Keratinocyte (primary cell): ENCODE results near the gene PCF11. TPM values are rescaled to one million over a fixed set of nuclear protein-coding genes. Genes with fewer than 3 reads are reported as not detected.

Experiments used
- DNase-seq: peaks from one replicate; pipeline ENCODE4 v3.0.0-alpha.2; 2011; ENCODE audit warnings: low read depth, missing footprints, low spot score
- FAIRE-seq: peaks from 2 replicates; lab custom pipeline; 2011; peaks lifted over from hg19 to GRCh38; lab: Jason Lieb, UNC
- H2AFZ ChIP-seq: 2 replicates; pipeline ENCODE4 v1.6.0; 2012; ENCODE audit warnings: low read length, control low read depth, inconsistent platforms; ENCODE audit not compliant: control insufficient read depth
- H3K27ac ChIP-seq: 2 replicates; pipeline ENCODE4 v1.5.1; 2011; ENCODE audit warnings: low read length; ENCODE audit not compliant: control insufficient read depth, insufficient read depth
- H3K27me3 ChIP-seq: 3 replicates; pipeline ENCODE4 v1.6.0; 2011; ENCODE audit warnings: low read length; ENCODE audit not compliant: control insufficient read depth, insufficient read depth; ENCODE audit errors: extremely low read depth
- H3K36me3 ChIP-seq, 2 experiments: 2 replicates in 1 of 2; 3 replicates in 1 of 2; pipeline ENCODE4 v1.5.1; 2011; ENCODE audit warnings: low read length in 2 of 2, mild to moderate bottlenecking in 1 of 2; ENCODE audit not compliant: control insufficient read depth in 2 of 2, insufficient read depth in 2 of 2; ENCODE audit errors: extremely low read depth in 1 of 2
- H3K4me1 ChIP-seq: 3 replicates; pipeline ENCODE4 v1.5.1; 2011; ENCODE audit warnings: low read length; ENCODE audit not compliant: control insufficient read depth, insufficient read depth; ENCODE audit errors: extremely low read depth
- H3K4me2 ChIP-seq: 3 replicates; pipeline ENCODE4 v1.6.0; 2011; ENCODE audit warnings: low read depth, low read length; ENCODE audit not compliant: control insufficient read depth, insufficient read depth; ENCODE audit errors: extremely low read depth
- H3K4me3 ChIP-seq, 3 experiments: fragments of 200-600 bp in 1 of 3; sonication (generic) in 1 of 3; 2 replicates in 2 of 3; 3 replicates in 1 of 3; pipeline ENCODE4 v1.5.1; 2011 to 2016; ENCODE audit warnings: low read length in 3 of 3, mild to moderate bottlenecking in 3 of 3, control low read depth in 2 of 3, inconsistent platforms in 1 of 3, low read depth in 1 of 3, mixed read lengths in 1 of 3, mixed run types in 1 of 3, moderate library complexity in 1 of 3; ENCODE audit not compliant: control insufficient read depth in 2 of 3, insufficient read depth in 2 of 3; ENCODE audit errors: extremely low read depth in 1 of 3
- H3K79me2 ChIP-seq: 2 replicates; pipeline ENCODE4 v1.6.0; 2012; ENCODE audit warnings: low read length; ENCODE audit not compliant: control insufficient read depth, insufficient read depth
- H3K9ac ChIP-seq: 3 replicates; pipeline ENCODE4 v1.6.0; 2011; ENCODE audit warnings: low read length; ENCODE audit not compliant: control insufficient read depth, insufficient read depth; ENCODE audit errors: extremely low read depth
- H3K9me1 ChIP-seq: 3 replicates; pipeline ENCODE4 v1.6.0; 2011; ENCODE audit warnings: low read length; ENCODE audit not compliant: control insufficient read depth, insufficient read depth; ENCODE audit errors: extremely low read depth
- H3K9me3 ChIP-seq: 2 replicates; pipeline ENCODE4 v1.5.1; 2012; ENCODE audit warnings: low read depth, low read length; ENCODE audit not compliant: control insufficient read depth
- H4K20me1 ChIP-seq: 3 replicates; pipeline ENCODE4 v1.6.0; 2011; ENCODE audit warnings: low read length; ENCODE audit not compliant: control insufficient read depth, insufficient read depth; ENCODE audit errors: extremely low read depth
- CTCF ChIP-seq, 3 experiments: IDR thresholded peaks in 1 of 3; conservative IDR thresholded peaks in 1 of 3; optimal IDR thresholded peaks in 1 of 3; 2 replicates in 2 of 3; 3 replicates in 1 of 3; pipeline versions ENCODE3 to v1.5.1; 2011; ENCODE audit warnings: low read length in 3 of 3, mild to moderate bottlenecking in 3 of 3, moderate library complexity in 2 of 3, control low read depth in 1 of 3, inconsistent platforms in 1 of 3; ENCODE audit not compliant: insufficient read depth in 2 of 3; ENCODE audit errors: extremely low read depth in 1 of 3
- EZH2 ChIP-seq: IDR thresholded peaks from one replicate; pipeline ENCODE4 v1.6.1; 2012; ENCODE audit warnings: inconsistent platforms, mild to moderate bottlenecking, low read length, moderate library complexity
- dilution Hi-C: fragments of 300-500 bp; cut with MboI; formaldehyde crosslinking; loops from one replicate; pipeline ENCODE4 v1.7.0; 2020; ENCODE audit warnings: low sequenced_read_pairs; ENCODE audit not compliant: extremely low pct_ligation_motif_present
- polyA plus RNA-seq, 5 experiments: library from polyadenylated mRNA; depleted of rRNA in 3 of 5; stranded (reverse) in 3 of 5; stranded (forward) in 1 of 5; unstranded in 1 of 5; fragments of >200 nt; gene quantifications; 1 replicate in 1 of 5; 2 replicates in 3 of 5; 3 replicates in 1 of 5; pipeline versions ENCODE4 v1.2.1 to v1.2.3, GENCODE V29; 2011 to 2012; ENCODE audit warnings: missing spikeins in 2 of 5, low read depth in 1 of 5, low replicate concordance in 1 of 5

PCF11 gene
- polyA plus RNA-seq, 1 donor (not counting 4 experiments of a cell fraction or from before 2014, with no cell fraction given) = 32.8 TPM

- Histone ChIP-seq H3K27ac (peak overlapping the region; percentile 5), H3K79me2 (no peaks in the 10 kb centered on the region), H3K9me3 (no peaks in the 10 kb centered on the region), H3K4me3 (no peak overlapping the region), H3K27me3 (no peaks in the 10 kb centered on the region), H3K4me2 (peak overlapping the region; percentile 9), H4K20me1 (no peaks in the 10 kb centered on the region), H3K9me1 (no peaks in the 10 kb centered on the region), H3K9ac (no peak overlapping the region), H3K4me1 (peaks cover 8% of the 10 kb centered on the region), H2AFZ (no peak overlapping the region), H3K36me3 (no peaks in the 10 kb centered on the region)
- TF ChIP-seq EZH2 (no peak), CTCF (optimal IDR thresholded peaks at IDR 0.05 in 1 of 3, IDR thresholded peaks at IDR 0.05 in 1 of 3, conservative IDR thresholded peaks at IDR 0.05 in 1 of 3; ENCODE audit: extremely low read depth in 1 of 3, insufficient read depth in 2 of 3, low read length in 3 of 3) (no peak)
- dilution Hi-C loops = no loop called here
- no peak for DNase-seq
- no peak for FAIRE-seq
Measured at GRCh38 chr11:83151274-83151977, 5.5 kb upstream of the PCF11 start.

DNA sequence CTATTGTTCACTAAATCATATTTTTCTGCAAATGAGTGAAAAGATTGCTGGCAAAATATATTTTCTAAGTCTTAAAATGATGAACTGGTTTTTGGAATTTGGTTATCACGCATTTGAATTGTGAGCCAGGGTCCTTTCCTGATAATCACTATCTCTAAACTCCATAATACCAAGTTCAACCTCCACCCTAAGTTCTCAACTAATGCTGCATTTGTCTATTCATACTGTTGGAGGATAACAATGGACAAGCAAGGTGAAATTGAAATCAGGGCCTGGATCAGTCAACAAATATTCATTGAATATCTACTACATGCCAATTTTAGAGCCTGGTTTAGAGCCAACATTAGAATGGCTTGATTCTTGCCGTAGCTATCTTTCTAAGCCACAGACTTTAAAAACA is 4.7 kb upstream of the PCF11 start:
- Histone ChIP-seq H3K9me3 (no peaks in the 10 kb centered on the region), H3K9ac (no peak overlapping the region), H3K79me2 (peaks cover 3% of the 10 kb centered on the region), H3K4me1 (peaks cover 8% of the 10 kb centered on the region), H3K36me3 (no peaks in the 10 kb centered on the region), H3K4me2 (no peak overlapping the region), H3K27me3 (no peaks in the 10 kb centered on the region), H2AFZ (peak overlapping the region; percentile 52), H4K20me1 (no peaks in the 10 kb centered on the region), H3K27ac (no peak overlapping the region), H3K4me3 (no peak overlapping the region), H3K9me1 (no peaks in the 10 kb centered on the region)
- DNase-seq (no peak), FAIRE-seq (no peak)
- dilution Hi-C loops = no loop called here
- TF ChIP-seq CTCF (optimal IDR thresholded peaks at IDR 0.05 in 1 of 3, IDR thresholded peaks at IDR 0.05 in 1 of 3, conservative IDR thresholded peaks at IDR 0.05 in 1 of 3; ENCODE audit: extremely low read depth in 1 of 3, insufficient read depth in 2 of 3, low read length in 3 of 3) (no peak), EZH2 (no peak)
